Ishikawa (cell line): ENCODE data around the gene MAB21L1.

ENCODE experiments used
- CEBPB ChIP-seq: IDR thresholded peaks from 2 replicates; pipeline ENCODE4 v1.6.1; 2012
- CREB1 ChIP-seq: IDR thresholded peaks from 2 replicates; pipeline ENCODE4 v1.6.1; 2012; ENCODE audit warnings: low read depth
- EGR1 ChIP-seq: IDR thresholded peaks from 2 replicates; pipeline ENCODE4 v1.6.1; 2012
- EP300 ChIP-seq: IDR thresholded peaks from 2 replicates; pipeline ENCODE4 v1.6.1; 2012; ENCODE audit warnings: borderline replicate concordance
- FOXM1 ChIP-seq: IDR thresholded peaks from 2 replicates; pipeline ENCODE4 v1.6.1; 2012; ENCODE audit warnings: low read depth, borderline replicate concordance
- MAX ChIP-seq: IDR thresholded peaks from 2 replicates; pipeline ENCODE4 v1.6.1; 2012
- NFIC ChIP-seq: IDR thresholded peaks from 2 replicates; pipeline ENCODE4 v1.6.1; 2012
- RAD21 ChIP-seq: IDR thresholded peaks from 2 replicates; pipeline ENCODE4 v1.6.1; 2012; ENCODE audit warnings: low read depth
- REST ChIP-seq: IDR thresholded peaks from 2 replicates; pipeline ENCODE4 v1.6.1; 2012; ENCODE audit warnings: low read depth, mild to moderate bottlenecking
- TAF1 ChIP-seq: IDR thresholded peaks from 2 replicates; pipeline ENCODE4 v1.6.1; 2012; ENCODE audit warnings: low read depth, mild to moderate bottlenecking
- TCF12 ChIP-seq: IDR thresholded peaks from 2 replicates; pipeline ENCODE4 v1.6.1; 2012; ENCODE audit warnings: low read depth
- TEAD4 ChIP-seq: IDR thresholded peaks from 2 replicates; pipeline ENCODE4 v1.6.1; 2012
- USF1 ChIP-seq: IDR thresholded peaks from 2 replicates; pipeline ENCODE4 v1.6.1; 2012
- YY1 ChIP-seq: IDR thresholded peaks from 2 replicates; pipeline ENCODE4 v1.6.1; 2012; ENCODE audit warnings: low read depth
- ZBTB7A ChIP-seq: IDR thresholded peaks from 2 replicates; pipeline ENCODE4 v1.6.1; 2012; ENCODE audit warnings: low read depth

MAB21L1 gene

GRCh38 chr13:35477386-35477946 lies 977 bp upstream of the MAB21L1 start:
- TF ChIP-seq ZBTB7A, result no peak
- no peak for TF ChIP-seq TEAD4
- no peak for TF ChIP-seq NFIC
- TF ChIP-seq EP300, result no peak
- TF ChIP-seq FOXM1, result no peak
- TF ChIP-seq CEBPB, result no peak
- no peak for TF ChIP-seq REST
- no peak for TF ChIP-seq MAX
- TF ChIP-seq CREB1, result no peak

- TF ChIP-seq TCF12, result no peak
- TF ChIP-seq TAF1, result no peak
- TF ChIP-seq YY1, result no peak
- no peak for TF ChIP-seq REST
- no peak for TF ChIP-seq CREB1
- TF ChIP-seq TEAD4, result no peak
These were observed 1.1 kb downstream of the MAB21L1 start for GRCh38 chr13:35475212-35475959.

- no peak for TF ChIP-seq FOXM1
- TF ChIP-seq NFIC, result no peak
- TF ChIP-seq RAD21, result no peak
These were observed 1.8 kb downstream of the MAB21L1 start for GRCh38 chr13:35474496-35475211.

- no peak for TF ChIP-seq EGR1
- no peak for TF ChIP-seq MAX
- no peak for TF ChIP-seq FOXM1
- no peak for TF ChIP-seq RAD21
- no peak for TF ChIP-seq ZBTB7A
- no peak for TF ChIP-seq EP300
- TF ChIP-seq TEAD4, result no peak
- TF ChIP-seq NFIC, result no peak
- TF ChIP-seq REST, result no peak
- no peak for TF ChIP-seq CEBPB
- TF ChIP-seq CREB1, result no peak
- no peak for TF ChIP-seq TCF12
- no peak for TF ChIP-seq USF1
- no peak for TF ChIP-seq YY1
- TF ChIP-seq TAF1, result no peak
These were observed 2.7 kb downstream of the MAB21L1 start for GRCh38 chr13:35473802-35474201.
